ENCODE results near the gene CUTC. TPM values are rescaled to one million over a fixed set of nuclear protein-coding genes. Genes with fewer than 3 reads are reported as not detected.

Gene CUTC
- total RNA-seq, 1 donor from 2014 or later: 13.7 TPM

GRCh38 chr10:99781734-99782429, 49.8 kb downstream of the CUTC start:
- TF ChIP-seq CTCF (IDR thresholded peaks at IDR 0.05; ENCODE audit: unreplicated experiment): no peak
- DNase-seq (ENCODE audit: low spot score): no peak
- Mint-ChIP-seq H3K27me3 (ENCODE audit: unreplicated experiment) (peaks cover 3% of the 10 kb centered on the region), H3K36me3 (ENCODE audit: low read depth, unreplicated experiment) (no peaks in the 10 kb centered on the region), H3K4me1 (ENCODE audit: unreplicated experiment) (peaks cover 42% of the 10 kb centered on the region), H3K27ac (ENCODE audit: unreplicated experiment) (no peak overlapping the region), H3K9me3 (ENCODE audit: unreplicated experiment) (no peaks in the 10 kb centered on the region), H3K4me3 (ENCODE audit: unreplicated experiment) (no peak overlapping the region)

- H3K4me3 Mint-ChIP-seq (ENCODE audit: unreplicated experiment): no peak within 1 kb of the TSS
- H3K4me1 Mint-ChIP-seq (ENCODE audit: unreplicated experiment): peaks cover 35% of the 10 kb centered on the region
- no peak within 1 kb of the TSS for H3K27ac Mint-ChIP-seq (ENCODE audit: unreplicated experiment)
- no peak for DNase-seq (ENCODE audit: low spot score)
- peaks cover 3% of the 10 kb centered on the region for H3K27me3 Mint-ChIP-seq (ENCODE audit: unreplicated experiment)
- no peaks in the 10 kb centered on the region for H3K36me3 Mint-ChIP-seq (ENCODE audit: low read depth, unreplicated experiment)
- no peaks in the 10 kb centered on the region for H3K9me3 Mint-ChIP-seq (ENCODE audit: unreplicated experiment)
- TF ChIP-seq CTCF (IDR thresholded peaks at IDR 0.05; ENCODE audit: unreplicated experiment): no peak
These were observed 50.6 kb downstream of the CUTC start, which contains the start of gene ABCC2 for GRCh38 chr10:99782447-99783286. Gene ABCC2 (plus strand): TSS chr10:99782640. CDS start chr10:99782845, 205 bp downstream.

GRCh38 chr10:99784016-99784726, 52.1 kb downstream of the CUTC start:
- TF ChIP-seq CTCF (IDR thresholded peaks at IDR 0.05; ENCODE audit: unreplicated experiment): no peak
- Mint-ChIP-seq H3K4me1 (ENCODE audit: unreplicated experiment) (peaks cover 23% of the 10 kb centered on the region), H3K27ac (ENCODE audit: unreplicated experiment) (no peak overlapping the region), H3K9me3 (ENCODE audit: unreplicated experiment) (no peaks in the 10 kb centered on the region), H3K36me3 (ENCODE audit: low read depth, unreplicated experiment) (no peaks in the 10 kb centered on the region), H3K4me3 (ENCODE audit: unreplicated experiment) (no peak overlapping the region), H3K27me3 (ENCODE audit: unreplicated experiment) (peaks cover 3% of the 10 kb centered on the region)
- DNase-seq (ENCODE audit: low spot score): no peak

- Mint-ChIP-seq H3K36me3 (ENCODE audit: low read depth, unreplicated experiment) (no peaks in the 10 kb centered on the region), H3K9me3 (ENCODE audit: unreplicated experiment) (no peaks in the 10 kb centered on the region), H3K27me3 (ENCODE audit: unreplicated experiment) (peaks cover 3% of the 10 kb centered on the region), H3K4me1 (ENCODE audit: unreplicated experiment) (peaks cover 16% of the 10 kb centered on the region), H3K4me3 (ENCODE audit: unreplicated experiment) (no peak overlapping the region), H3K27ac (ENCODE audit: unreplicated experiment) (no peak overlapping the region)
- no peak for DNase-seq (ENCODE audit: low spot score)
- no peak for TF ChIP-seq CTCF (IDR thresholded peaks at IDR 0.05; ENCODE audit: unreplicated experiment)
These were observed 52.9 kb downstream of the CUTC start for GRCh38 chr10:99784727-99785441.

All from endothelial cell (in vitro differentiated cells).